ENCODE data around the gene CHAMP1. TPM values are rescaled to one million over a fixed set of nuclear protein-coding genes. Genes with fewer than 3 reads are reported as not detected.

Gene CHAMP1
- total RNA-seq, 4 donors from 2014 or later, result 15.6 to 32.1 (median 18.0) TPM

DNA sequence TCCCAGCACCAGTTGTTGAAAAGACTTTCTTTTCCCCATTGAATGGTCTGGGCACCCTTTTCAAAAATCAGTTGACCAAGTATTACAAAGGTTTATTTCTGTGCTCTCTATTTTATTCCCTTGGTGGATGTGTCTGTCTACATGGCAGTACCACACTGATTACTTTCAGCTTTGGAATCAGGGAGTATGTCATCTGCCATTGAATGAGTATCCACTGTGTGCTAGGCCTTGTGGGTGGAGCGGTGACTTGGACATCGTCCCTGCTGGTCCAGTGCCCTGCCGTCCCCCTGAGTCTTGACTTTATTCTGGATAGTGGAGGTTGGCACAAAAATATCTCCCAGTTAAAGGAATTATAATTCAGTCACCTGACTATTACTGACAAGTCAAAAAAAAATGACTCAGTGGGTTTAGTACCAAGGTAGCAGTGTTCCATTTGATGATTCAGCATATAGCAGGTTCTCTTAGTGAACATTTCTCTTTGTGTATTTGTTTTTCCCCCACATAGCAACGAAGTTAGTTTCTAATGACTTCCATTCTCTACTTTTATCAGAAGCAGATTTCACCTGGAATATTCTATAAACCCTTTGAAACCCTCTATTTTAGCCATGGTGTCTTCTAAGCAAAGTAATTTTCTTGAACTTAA is 29.0 kb upstream of the CHAMP1 start:
- TF ChIP-seq, protein P1, sequence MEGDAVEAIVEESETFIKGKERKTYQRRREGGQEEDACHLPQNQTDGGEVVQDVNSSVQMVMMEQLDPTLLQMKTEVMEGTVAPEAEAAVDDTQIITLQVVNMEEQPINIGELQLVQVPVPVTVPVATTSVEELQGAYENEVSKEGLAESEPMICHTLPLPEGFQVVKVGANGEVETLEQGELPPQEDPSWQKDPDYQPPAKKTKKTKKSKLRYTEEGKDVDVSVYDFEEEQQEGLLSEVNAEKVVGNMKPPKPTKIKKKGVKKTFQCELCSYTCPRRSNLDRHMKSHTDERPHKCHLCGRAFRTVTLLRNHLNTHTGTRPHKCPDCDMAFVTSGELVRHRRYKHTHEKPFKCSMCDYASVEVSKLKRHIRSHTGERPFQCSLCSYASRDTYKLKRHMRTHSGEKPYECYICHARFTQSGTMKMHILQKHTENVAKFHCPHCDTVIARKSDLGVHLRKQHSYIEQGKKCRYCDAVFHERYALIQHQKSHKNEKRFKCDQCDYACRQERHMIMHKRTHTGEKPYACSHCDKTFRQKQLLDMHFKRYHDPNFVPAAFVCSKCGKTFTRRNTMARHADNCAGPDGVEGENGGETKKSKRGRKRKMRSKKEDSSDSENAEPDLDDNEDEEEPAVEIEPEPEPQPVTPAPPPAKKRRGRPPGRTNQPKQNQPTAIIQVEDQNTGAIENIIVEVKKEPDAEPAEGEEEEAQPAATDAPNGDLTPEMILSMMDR (IDR thresholded peaks at IDR 0.05), result no peak
- TF ChIP-seq POLR2A (IDR thresholded peaks at IDR 0.05), result no peak
- intact Hi-C loops (cut with DNase I), result no loop called here
- Histone ChIP-seq H3K4me3 (replicated peaks in 1 of 3) (no peak overlapping the region), H3K36me3 (no peaks in the 10 kb centered on the region), H3K4me1 (peaks cover 37 to 48% of the 10 kb centered on the region in 2 donors), H3K27me3 (no peaks in the 10 kb centered on the region), H3K27ac (peak overlapping the region; percentile 81 to 93 (median 92)), H3K9me3 (no peaks in the 10 kb centered on the region)
- no peak for DNase-seq
- 85 to 95% methylated on average over 4 of the region's 4 CpGs for WGBS, 2 donors

DNA sequence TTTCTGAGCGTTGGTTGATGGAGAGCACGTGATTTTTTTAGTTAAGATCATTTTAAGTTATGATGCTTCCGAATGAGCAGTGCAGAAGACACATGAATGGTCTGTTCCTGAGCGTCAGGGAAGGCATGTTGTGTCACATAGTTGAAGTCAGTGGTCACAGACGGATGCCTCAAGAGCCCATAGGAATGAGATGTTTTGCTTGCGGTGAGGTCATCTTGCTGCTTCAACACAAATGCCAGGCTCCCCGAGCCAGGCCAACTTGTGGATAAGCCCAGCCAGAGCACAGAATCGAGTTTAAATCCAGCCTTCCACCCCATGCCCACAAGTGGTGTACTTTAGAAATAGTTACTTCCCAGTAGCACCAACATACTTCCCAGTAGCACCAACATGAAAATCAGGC is 27.5 kb upstream of the CHAMP1 start:
- peak; percentile 92 to 93 for DNase-seq
- no peak overlapping the region for H3K4me3 ChIP-seq (replicated peaks in 1 of 3)
- 43 to 50% methylated on average over 8 of the region's 8 CpGs for WGBS, 2 donors
- peak in 1 of 2 donors; percentile 67 for TF ChIP-seq POLR2A (IDR thresholded peaks at IDR 0.05)
- TF ChIP-seq, protein P1 (IDR thresholded peaks at IDR 0.05), result no peak
- intact Hi-C loops (cut with DNase I), result no loop called here
- H3K9me3 ChIP-seq, result no peaks in the 10 kb centered on the region
- H3K27ac ChIP-seq, result peak overlapping the region; percentile 84 to 93 (median 92)
- no peaks in the 10 kb centered on the region for H3K27me3 ChIP-seq
- H3K36me3 ChIP-seq, result peaks cover 0 to 1% of the 10 kb centered on the region in 2 donors
- peaks cover 36 to 47% of the 10 kb centered on the region in 2 donors for H3K4me1 ChIP-seq

DNA sequence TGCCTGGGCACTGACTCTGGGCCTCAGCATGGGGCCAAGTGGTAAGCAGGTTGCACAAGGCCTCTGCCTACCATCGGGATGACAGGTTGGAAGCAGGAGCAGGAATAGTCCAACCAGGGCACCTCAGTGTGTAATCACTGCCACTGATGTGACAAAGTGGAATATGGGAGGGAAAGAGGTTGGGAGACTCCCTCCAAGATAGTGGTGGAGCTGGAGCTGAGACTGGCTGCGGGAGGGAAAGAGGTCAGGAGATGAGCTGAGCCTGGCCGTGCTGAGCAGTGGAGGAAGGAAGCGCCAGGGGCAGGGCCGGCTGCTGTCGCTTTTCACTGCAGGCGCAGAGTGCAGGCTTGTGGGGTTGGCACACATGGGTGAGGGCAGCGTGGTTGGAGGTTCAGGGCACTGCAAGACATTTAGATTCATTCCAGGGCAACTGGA is 26.1 kb upstream of the CHAMP1 start:
- 92 to 96% methylated on average over 8 of the region's 8 CpGs for WGBS, 2 donors
- Histone ChIP-seq H3K27ac (peak overlapping the region in 2 of 3 donors; percentile 92 to 93), H3K4me1 (peaks cover 29 to 43% of the 10 kb centered on the region in 2 donors), H3K36me3 (peaks cover 3 to 11% of the 10 kb centered on the region in 2 donors), H3K27me3 (no peaks in the 10 kb centered on the region), H3K9me3 (no peaks in the 10 kb centered on the region), H3K4me3 (replicated peaks in 1 of 3) (no peak overlapping the region)
- DNase-seq, result no peak
- intact Hi-C loops (cut with DNase I), result no loop called here
- TF ChIP-seq, protein P1 (IDR thresholded peaks at IDR 0.05), result no peak
- TF ChIP-seq POLR2A (IDR thresholded peaks at IDR 0.05), result no peak

DNA sequence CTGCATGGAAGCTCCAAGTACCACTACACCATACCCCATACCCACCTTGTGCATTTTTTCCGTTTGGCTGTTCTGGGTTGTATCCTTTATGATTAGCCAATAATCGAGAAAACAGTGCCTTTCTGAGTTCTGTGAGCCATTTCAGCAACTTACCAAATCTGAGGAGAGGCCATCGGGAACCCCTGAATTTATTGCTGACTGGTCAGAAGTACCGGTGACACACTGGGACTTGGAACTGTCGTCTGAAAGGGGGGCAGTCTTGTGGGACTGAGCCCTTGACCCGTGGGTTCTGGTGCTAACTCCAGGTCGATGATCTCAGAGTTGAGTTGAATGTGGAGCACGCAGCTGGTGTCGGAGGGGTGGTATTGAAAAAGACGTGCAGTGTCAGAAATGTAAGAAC is 17.9 kb upstream of the CHAMP1 start:
- peaks cover 14 to 33% of the 10 kb centered on the region in 2 donors for H3K36me3 ChIP-seq
- 93 to 94% methylated on average over 10 of the region's 10 CpGs for WGBS, 2 donors

DNA sequence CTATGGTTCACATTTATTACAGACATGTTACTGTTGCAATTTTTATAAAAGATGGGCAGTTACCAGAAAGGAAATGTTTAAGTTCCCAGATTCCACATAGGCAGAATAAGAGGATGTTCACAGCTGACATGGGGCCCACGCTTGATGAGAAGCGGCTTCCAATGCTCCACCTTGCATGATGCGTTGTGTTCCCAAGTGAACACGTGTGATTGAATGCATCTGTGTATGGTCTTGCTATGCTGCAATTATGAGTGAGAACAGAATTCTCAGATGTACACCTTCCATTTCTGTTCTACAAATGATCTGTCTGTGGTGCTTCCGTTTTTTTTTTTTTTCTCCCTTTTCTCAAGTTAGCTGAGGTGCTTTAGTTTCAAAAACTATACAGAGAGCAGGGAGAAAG is 17.4 kb upstream of the CHAMP1 start:
- no peaks in the 10 kb centered on the region for H3K27me3 ChIP-seq
- DNase-seq, result no peak
- H3K4me1 ChIP-seq, result no peaks in the 10 kb centered on the region
- H3K9me3 ChIP-seq, result no peaks in the 10 kb centered on the region
- TF ChIP-seq POLR2A (IDR thresholded peaks at IDR 0.05), result no peak
- TF ChIP-seq, protein P1 (IDR thresholded peaks at IDR 0.05), result no peak
- WGBS, 2 donors, result 91 to 92% methylated on average over 5 of the region's 5 CpGs
- no peak overlapping the region for H3K4me3 ChIP-seq (replicated peaks in 1 of 3)
- H3K27ac ChIP-seq, result no peak overlapping the region
- intact Hi-C loops (cut with DNase I), result no loop called here
- peaks cover 16 to 32% of the 10 kb centered on the region in 2 donors for H3K36me3 ChIP-seq

More for the DNA sequence above, 17.9 kb upstream of the CHAMP1 start:
- intact Hi-C loops (cut with DNase I), result no loop called here
- TF ChIP-seq POLR2A (IDR thresholded peaks at IDR 0.05), result no peak
- TF ChIP-seq, protein P1 (IDR thresholded peaks at IDR 0.05), result no peak
- Histone ChIP-seq H3K27ac (no peak overlapping the region), H3K27me3 (no peaks in the 10 kb centered on the region), H3K9me3 (no peaks in the 10 kb centered on the region), H3K4me1 (no peaks in the 10 kb centered on the region), H3K4me3 (replicated peaks in 1 of 3) (no peak overlapping the region)
- DNase-seq, result no peak
